ENCODE results near the gene OSBPL3.

OSBPL3 gene

DNA sequence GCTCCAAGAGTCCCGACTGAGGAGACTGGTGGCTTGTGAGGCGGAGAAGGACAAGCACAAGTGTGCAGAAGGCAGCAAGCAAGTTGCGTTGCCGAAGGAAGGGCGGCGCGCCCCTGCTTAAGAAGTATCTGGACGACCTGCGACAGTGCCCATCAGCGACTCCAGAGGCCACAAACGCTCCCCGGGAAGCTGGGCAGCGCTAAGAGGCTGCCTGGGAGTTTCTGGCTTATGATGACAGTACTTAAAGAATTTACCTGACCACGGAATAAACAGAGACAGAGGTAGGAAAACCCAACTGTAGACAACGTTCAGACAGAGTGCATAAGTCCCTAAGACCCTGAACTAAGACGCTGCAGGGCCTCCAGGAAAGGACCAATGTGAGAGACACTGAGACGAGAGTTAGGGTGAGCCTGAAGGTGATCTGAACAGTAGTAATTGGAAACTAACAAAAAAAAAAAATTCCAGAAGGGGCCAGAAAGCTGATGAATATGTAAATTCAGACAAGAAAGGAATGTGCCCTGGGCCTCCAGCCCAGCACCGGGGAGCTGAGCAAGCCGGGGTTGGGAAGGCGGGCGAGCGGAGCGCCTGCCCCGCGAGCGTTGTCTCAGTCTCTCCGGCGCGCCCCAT lies 1.0 kb downstream of the OSBPL3 start:
- peak; percentile 18 for DNase-seq

- no peak for DNase-seq
Measured at GRCh38 chr7:24975644-24976260, 4.2 kb downstream of the OSBPL3 start.

GRCh38 chr7:24975172-24975571 lies 4.8 kb downstream of the OSBPL3 start:
- DNase-seq, result no peak

GRCh38 chr7:24974026-24974832 lies 5.7 kb downstream of the OSBPL3 start:
- DNase-seq, result no peak

DNA sequence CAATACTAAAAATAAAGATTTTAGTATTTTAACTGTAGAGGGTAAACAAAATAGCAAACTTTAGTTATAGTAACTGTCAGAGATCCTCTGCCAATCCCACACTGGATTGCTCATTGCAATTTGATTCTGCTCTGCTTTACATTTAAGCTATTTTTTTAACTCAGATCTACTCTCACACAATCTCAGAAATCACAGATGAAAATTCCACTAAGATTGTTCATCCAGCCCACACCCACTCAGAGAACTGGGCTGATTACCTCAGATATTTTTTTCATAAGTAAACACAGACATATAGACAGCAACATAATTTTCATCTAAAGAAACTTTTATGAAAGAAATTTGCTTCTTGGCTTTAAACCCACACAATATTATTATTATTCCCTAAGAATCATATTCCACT lies 7.0 kb downstream of the OSBPL3 start:
- DNase-seq, result no peak

DNA sequence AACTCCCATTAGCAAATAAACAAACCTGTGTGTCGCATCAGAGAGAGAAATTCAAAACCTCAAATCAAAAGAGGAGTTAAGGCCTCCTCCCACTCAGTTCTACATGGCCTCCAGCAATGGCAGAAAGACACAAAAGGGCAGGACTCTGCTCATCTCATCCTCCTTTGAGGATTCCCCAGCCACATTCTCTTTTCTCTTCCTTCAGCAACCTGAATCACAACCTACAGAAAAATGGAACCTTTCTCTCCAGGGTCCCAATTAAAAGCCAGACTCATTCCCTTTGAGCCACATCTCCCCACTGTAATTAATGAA lies 7.9 kb downstream of the OSBPL3 start:
- DNase-seq, result no peak

DNA sequence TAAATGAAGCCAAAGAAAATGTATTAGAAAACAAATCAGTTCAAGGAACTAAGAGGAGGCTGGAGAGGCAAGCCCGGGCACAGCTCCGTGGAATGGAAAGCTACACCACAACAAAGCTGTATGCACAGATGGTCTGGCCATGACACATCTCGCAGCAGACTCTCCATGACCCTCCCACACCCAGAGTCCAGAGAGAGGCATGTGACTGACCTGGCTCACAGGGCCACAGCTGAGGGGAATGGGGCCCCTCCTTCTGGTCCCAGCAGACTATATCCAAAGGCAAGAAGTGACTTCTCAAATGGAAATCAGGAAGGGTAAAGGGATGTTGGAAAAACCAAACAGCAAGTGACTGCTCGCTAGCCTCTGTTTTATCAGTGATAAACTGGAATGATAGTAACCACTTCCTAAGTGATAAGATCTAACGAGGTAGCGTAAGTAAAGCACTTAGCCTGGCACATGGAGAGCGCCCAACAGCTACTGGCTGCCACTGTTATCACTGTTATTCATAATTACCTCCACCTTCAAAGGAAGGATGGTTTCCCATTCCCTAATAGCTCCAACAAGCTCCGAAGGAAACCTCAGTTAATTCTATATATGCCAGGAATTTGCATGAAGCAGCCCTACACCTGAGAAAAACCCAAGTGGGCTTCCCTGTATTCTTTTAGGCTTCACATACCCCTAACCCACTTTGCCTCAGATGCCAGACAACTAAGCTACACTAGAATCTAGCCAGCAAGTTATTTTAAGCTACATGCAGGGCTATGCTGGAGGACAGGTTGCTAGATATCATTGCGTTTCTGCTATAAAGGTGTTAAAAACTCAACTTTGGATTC lies 8.4 kb downstream of the OSBPL3 start:
- peak; percentile 16 for DNase-seq

GRCh38 chr7:24970676-24971075 lies 9.3 kb downstream of the OSBPL3 start:
- DNase-seq, result no peak

DNA sequence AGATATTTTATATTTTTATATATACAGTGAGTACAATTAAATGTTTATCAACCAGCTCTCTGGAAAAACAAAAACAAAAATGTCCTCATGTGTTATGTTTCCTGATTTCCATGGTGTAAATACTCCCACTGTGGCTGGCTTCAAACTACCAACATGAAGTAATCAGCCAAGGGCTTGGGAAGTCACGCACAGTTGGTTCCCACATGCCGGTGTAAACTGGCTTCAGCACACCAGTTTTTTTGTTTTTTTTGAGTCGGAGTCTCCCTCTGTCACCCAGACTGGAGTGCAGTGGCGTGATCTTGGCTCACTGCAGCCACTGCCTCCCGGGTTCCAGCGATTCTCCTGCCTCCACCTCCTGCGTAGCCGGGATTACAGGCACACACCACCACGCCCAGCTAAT lies 11.8 kb downstream of the OSBPL3 start:
- DNase-seq, result no peak

- DNase-seq, result no peak
Measured at GRCh38 chr7:24967696-24968095, 12.3 kb downstream of the OSBPL3 start.

- no peak for DNase-seq
Measured at GRCh38 chr7:24966802-24967201, 13.2 kb downstream of the OSBPL3 start.

DNA sequence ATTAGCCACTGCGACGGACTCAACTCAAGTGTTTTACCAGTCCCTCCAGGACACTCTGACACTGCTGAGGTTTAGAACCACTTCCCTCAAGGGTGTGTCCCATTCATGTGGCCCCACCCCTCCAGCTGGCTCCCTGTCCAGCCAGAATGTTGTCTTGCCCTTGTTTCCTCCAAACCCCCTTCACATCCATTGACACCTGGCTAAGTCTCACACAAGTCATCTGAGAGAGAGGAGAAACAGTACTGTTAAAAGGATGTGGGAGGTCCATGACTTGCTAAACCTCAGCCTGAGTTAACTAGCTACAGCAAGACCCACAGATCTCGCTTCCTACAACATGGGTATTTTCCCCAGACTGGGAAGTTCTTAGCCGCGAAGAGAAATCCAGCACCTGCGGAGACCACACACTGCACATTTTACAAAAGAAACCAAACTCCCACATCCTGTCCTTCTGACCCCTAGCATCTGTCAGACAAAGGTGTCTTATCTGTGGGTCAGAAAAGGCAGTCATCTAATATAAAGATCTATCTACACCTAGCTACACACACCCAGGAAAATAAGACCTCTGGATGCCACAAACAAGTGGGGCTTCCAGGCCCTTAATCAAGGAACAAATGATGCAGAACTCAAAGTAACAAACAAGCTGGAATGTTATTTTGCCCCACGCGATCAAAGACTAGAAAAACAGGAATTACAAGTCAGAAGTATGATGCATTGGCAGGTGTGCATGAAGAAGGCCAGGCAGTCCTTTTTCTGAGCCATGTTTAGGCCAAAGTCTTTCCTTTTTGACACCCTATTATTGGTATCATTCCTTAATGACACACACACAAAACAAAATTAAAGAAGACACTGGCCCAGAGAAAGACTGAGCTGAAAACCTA lies 13.9 kb downstream of the OSBPL3 start:
- DNase-seq, result peak; percentile 50

DNA sequence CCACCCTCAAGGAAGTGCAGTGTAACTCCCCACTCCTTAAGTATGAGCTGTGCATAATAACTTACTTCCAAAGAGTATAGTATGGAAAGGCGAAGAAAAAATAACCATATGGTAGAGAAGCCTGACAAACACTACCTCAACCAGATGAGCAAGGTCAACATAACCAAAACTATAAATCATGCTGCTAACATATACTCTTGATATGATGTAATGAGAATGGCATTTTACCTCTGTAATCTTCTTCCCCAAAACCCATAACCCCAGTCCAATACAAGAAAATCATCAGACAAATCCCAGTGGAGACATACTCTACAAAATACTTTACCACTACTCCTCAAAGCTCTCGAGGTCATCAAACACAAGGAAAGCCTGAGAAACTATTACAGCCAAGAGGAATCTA lies 15.8 kb downstream of the OSBPL3 start:
- DNase-seq, result no peak

- DNase-seq, result peak; percentile 59
Measured at GRCh38 chr7:24963218-24963617, 16.8 kb downstream of the OSBPL3 start.

DNA sequence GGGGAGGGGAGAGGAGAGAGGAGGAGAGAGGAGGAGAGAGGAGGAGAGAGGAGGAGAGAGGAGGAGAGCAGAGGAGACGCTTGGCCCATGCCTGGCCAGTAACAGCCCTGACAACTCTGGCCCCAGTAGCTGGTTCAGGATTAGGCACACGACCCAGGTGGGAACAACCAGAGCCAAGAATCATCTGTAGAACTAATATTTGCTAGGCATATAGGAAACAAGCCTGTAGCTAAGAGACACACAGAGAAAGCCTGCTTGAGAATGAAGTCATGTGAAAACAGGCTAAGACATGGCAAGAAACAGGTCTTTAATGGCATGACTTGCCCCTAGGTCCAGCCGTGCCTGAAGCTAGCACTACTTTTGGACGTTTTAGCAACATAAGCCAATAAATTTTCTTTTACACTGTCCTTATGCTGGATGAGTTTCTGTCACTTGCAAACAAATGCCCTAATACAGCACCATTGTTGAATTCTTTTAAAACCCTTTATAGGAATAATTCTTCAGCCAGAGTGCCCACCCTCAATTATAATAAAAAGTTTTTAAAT lies 17.5 kb downstream of the OSBPL3 start:
- no peak for DNase-seq

DNA sequence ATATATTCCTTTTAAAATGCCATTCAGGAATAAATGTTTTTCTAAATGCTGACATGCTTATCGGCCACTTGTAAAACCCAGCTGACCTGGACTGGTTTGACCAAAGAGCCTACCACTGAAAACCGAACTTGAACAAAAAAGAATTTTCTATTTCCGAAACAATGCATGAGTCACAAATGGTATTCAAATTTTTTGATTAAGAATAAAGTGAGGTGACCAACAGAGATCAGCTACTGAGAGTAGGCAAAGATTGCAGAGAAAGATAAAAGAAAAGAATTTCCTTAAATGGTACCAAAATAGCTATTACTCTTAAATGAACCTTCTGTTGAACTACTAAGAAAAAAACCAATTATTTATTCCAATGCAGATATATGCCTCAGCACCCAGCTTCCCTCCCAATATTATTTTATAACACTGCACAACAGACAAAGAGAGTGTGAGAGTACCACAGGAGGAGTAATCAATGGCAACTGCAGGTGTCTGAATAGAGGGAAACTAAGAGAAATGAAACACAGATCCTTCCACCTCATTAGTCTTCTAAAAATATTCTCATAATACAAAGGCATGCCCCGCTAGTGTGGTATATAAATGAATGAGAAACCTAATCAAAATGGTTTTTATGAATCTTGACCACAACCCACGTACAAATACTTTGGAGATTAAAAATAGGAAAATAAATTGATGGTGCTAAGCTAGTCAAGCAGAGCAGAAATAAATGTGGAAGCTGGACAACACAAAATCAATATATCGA lies 20.1 kb downstream of the OSBPL3 start:
- no peak for DNase-seq

DNA sequence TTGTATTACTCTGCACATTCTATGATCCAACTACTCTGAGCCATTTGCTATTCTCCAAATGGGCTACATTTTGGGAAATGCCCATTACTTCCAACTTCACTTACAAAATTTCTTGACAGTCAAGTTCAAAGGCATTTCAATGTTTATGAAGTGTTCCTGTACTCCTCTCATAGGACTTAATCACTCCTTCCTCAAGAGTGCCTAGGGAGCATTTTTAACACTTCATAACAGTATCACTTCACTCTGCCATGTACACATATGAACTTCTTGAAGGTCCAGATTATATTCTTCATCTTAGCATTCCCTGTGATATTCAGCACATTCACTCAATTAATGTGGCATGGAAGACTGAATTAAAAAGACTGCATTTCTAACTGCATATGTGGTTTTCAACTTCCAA lies 21.6 kb downstream of the OSBPL3 start:
- no peak for DNase-seq

DNA sequence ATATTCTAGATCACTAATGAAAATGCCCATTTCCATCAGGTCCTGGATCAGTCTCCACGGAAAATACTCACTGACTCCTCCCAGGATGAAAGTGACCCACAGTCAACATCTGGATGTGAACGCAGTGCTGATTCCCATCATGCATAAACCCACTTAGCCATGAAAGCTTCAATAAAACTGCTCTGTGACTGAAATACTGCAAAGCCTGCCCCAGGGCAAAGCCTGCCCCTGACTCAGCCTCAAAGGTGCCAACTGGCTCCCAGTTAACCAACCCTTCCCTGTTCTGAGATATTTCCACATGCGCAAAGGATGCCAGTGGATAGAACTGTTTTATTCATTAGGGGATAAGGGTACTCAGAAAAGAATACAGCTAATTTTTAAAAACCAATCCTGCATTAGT lies 24.0 kb downstream of the OSBPL3 start:
- DNase-seq, result no peak

DNA sequence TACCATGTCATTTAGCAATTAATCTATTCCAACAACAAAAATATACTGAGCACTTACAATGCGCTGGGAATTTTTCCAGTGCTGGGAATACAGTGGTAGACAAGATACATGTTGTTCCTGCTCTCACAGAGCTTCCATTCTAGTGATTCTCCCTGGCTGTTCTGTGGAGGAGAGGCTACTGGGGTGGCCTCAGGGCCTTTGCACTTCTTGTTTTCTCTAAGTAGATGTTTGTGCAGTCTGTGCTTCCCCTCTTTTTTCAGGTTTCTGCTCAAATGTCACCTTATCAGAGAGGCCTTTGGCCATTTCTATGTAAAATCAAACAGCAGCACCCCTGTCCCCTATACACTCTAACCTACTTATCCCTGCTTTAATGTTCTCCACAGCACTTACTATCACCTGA lies 24.7 kb downstream of the OSBPL3 start:
- DNase-seq, result no peak

DNA sequence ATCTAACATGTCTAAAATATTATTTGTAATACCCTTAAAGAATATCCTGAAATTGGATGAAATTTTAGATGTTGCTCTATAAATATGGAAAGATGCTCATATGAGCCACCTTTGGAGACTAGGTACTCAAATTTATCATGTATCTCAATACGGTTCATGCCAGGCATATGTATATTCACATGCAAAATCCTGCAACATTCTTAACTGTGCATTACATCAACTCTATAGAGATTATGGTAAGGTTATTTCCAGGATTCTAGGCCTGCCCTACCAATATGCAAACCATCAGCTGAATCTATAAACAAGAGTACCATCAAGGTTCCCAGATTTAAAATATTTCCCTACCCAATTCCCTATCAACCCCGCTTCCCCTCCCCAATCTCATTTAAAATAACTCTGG lies 27.5 kb downstream of the OSBPL3 start:
- no peak for DNase-seq

DNA sequence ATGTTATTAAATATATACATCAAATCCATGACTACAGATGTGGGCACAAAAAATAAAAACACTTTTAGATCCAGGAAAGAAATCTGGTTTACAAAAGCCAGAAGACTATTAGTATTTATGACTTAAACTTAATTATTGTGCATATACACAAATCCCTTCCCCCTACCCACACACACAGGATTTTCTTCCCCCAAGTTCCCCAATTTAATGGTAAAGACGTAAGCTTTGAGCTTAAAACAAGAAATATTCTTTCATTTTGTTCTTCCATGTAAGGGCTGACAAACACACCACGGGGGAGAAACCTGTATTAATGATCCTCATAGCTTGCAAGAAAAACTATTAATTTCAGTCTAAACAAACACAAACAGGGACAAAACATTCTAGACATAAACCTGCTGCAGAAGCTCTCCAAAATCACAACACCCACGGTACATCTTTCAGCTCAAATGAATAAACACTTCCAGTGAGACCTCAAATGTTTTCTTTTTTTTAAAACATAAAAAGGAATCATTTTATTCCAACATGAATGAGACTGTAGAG lies 28.5 kb downstream of the OSBPL3 start:
- no peak for DNase-seq
